ENCODE data around the gene RCBTB2.

DNA sequence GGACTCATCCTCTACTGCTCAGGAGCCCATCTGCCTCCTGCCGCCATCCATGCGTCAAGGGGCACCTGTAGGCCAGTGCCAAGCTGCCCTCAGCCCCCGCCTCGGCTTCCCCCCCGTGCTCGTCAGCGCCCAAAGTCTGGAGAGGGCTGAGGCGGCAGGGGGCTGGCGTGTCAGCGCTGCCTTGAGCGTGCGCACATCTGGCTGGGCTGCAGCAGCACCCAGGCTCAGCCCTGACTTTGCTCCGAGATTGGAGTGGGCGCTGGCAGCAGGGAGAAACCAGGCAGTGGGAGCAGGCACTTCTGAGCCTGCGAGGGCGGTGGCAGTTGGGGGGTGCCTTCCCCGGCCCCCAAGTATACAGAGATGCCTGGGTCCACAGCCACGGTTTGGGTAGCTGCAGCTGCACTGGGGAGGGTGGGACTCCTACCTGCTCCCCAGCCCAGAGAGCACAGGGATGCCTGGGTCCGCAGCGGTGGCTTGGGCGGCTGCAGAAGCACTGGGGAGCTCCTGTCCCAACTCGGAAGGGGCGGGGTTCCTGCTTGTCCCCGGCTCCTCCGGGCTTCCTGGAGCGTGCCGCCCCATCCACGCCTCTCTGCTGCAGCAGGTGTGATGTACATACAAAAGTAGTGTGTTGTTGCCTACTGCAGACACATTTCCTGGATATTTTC is 75.2 kb downstream of the RCBTB2 start:
- TF ChIP-seq CTCF (IDR thresholded peaks at IDR 0.05 in 4 of 5, conservative IDR thresholded peaks at IDR 0.05 in 1 of 5) (no peak), POLR2A (IDR thresholded peaks at IDR 0.05) (no peak)

Measured in gastrocnemius medialis (tissue), 4 donors.